ENCODE results near the gene TPX2.

Gene TPX2

GRCh38 chr20:31707258-31707615, 31.9 kb upstream of the TPX2 start:
- no peak for DNase-seq

GRCh38 chr20:31707994-31708735, 30.9 kb upstream of the TPX2 start:
- DNase-seq, result no peak

GRCh38 chr20:31708736-31709534, 30.2 kb upstream of the TPX2 start:
- DNase-seq, result no peak

- no peak for DNase-seq
Observed at GRCh38 chr20:31709939-31710338, 29.2 kb upstream of the TPX2 start.

GRCh38 chr20:31710423-31711108, 28.5 kb upstream of the TPX2 start:
- no peak for DNase-seq

GRCh38 chr20:31711179-31712111, 27.6 kb upstream of the TPX2 start:
- DNase-seq, result no peak

- no peak for DNase-seq
Observed at GRCh38 chr20:31712112-31712553, 27.0 kb upstream of the TPX2 start.

GRCh38 chr20:31712564-31713311, 26.4 kb upstream of the TPX2 start:
- no peak for DNase-seq

GRCh38 chr20:31713312-31714273, 25.5 kb upstream of the TPX2 start:
- no peak for DNase-seq

GRCh38 chr20:31715766-31716165, 23.3 kb upstream of the TPX2 start:
- DNase-seq, result no peak

- DNase-seq, result no peak
Observed at GRCh38 chr20:31716351-31716750, 22.7 kb upstream of the TPX2 start.

- DNase-seq, result no peak
Observed at GRCh38 chr20:31716818-31717477, 22.1 kb upstream of the TPX2 start.

GRCh38 chr20:31717478-31718201, 21.4 kb upstream of the TPX2 start:
- DNase-seq, result no peak

GRCh38 chr20:31718952-31719643, 20.0 kb upstream of the TPX2 start:
- no peak for DNase-seq

GRCh38 chr20:31719644-31720485, 19.2 kb upstream of the TPX2 start:
- no peak for DNase-seq

- DNase-seq, result peak; percentile 53
Observed at GRCh38 chr20:31720486-31721407, 18.3 kb upstream of the TPX2 start.

All from stimulated activated CD8-positive, alpha-beta memory T cell treated with anti-CD3 and anti-CD28 coated beads, Interleukin-4, amount 100 ng/mL, for 48 hours (primary cell).